A549 (cell line): ENCODE measurements around the gene ACTG1.

ENCODE experiments used
- ELK1 ChIP-seq: fragments of 150-350 bp; IDR thresholded peaks from 2 replicates; pipeline ENCODE4 v1.6.1; 2014; ENCODE audit warnings: low read depth, mild to moderate bottlenecking, low read length
- EP300 ChIP-seq, 2 experiments: fragments of >200 bp; sonication (Bioruptor Twin); formaldehyde crosslinking; IDR thresholded peaks; 2 replicates in 1 of 2; 3 replicates in 1 of 2; pipeline ENCODE4 v1.6.1; 2016 to 2017
- JUN ChIP-seq, 2 experiments: fragments of >200 bp; sonication (Bioruptor Twin); formaldehyde crosslinking; IDR thresholded peaks; 2 replicates in 1 of 2; 3 replicates in 1 of 2; pipeline ENCODE4 v1.6.1; 2016 to 2017
- JUNB ChIP-seq: fragments of >200 bp; sonication (Bioruptor Twin); formaldehyde crosslinking; IDR thresholded peaks from 2 replicates; pipeline ENCODE4 v1.6.1; 2016
- NR3C1 ChIP-seq: fragments of >200 bp; sonication (Bioruptor Twin); formaldehyde crosslinking; IDR thresholded peaks from 3 replicates; pipeline ENCODE4 v1.6.1; 2017
- PHF8 ChIP-seq: fragments of 200-600 bp; sonication (generic); IDR thresholded peaks from 2 replicates; pipeline ENCODE4 v1.6.1; 2016; ENCODE audit warnings: low read depth, mild to moderate bottlenecking, antibody characterized with exemption, moderate library complexity, borderline replicate concordance
- POLR2A ChIP-seq: IDR thresholded peaks from 2 replicates; pipeline ENCODE4 v1.6.1; 2012; ENCODE audit warnings: mild to moderate bottlenecking, low read length
- RAD21 ChIP-seq, 2 experiments: fragments of >200 bp in 1 of 2; sonication (Bioruptor Twin) in 1 of 2; formaldehyde crosslinking in 1 of 2; IDR thresholded peaks in 1 of 2; conservative IDR thresholded peaks in 1 of 2; 2 replicates in 1 of 2; 3 replicates in 1 of 2; pipeline ENCODE4 v1.6.1; 2012 to 2018; ENCODE audit warnings: inconsistent platforms in 1 of 2
- REST ChIP-seq: fragments of 200-600 bp; sonication (generic); IDR thresholded peaks from 2 replicates; pipeline ENCODE4 v1.6.1; 2016; ENCODE audit warnings: antibody characterized with exemption, mild to moderate bottlenecking, moderate library complexity
- USF2 ChIP-seq: fragments of 450-650 bp; IDR thresholded peaks from 2 replicates; pipeline ENCODE4 v1.6.1; 2014; ENCODE audit warnings: antibody characterized with exemption
- TF ChIP-seq, protein P1 (sequence below): IDR thresholded peaks from 2 replicates; pipeline ENCODE4 v1.6.1; 2012
- TF ChIP-seq, protein P2 (sequence below): fragments of >200 bp; sonication (Bioruptor Twin); formaldehyde crosslinking; IDR thresholded peaks from 3 replicates; pipeline ENCODE4 v1.5.1; 2016
- TF ChIP-seq, protein P3 (sequence below): IDR thresholded peaks from 2 replicates; pipeline ENCODE4 v1.6.1; 2012

DNA sequence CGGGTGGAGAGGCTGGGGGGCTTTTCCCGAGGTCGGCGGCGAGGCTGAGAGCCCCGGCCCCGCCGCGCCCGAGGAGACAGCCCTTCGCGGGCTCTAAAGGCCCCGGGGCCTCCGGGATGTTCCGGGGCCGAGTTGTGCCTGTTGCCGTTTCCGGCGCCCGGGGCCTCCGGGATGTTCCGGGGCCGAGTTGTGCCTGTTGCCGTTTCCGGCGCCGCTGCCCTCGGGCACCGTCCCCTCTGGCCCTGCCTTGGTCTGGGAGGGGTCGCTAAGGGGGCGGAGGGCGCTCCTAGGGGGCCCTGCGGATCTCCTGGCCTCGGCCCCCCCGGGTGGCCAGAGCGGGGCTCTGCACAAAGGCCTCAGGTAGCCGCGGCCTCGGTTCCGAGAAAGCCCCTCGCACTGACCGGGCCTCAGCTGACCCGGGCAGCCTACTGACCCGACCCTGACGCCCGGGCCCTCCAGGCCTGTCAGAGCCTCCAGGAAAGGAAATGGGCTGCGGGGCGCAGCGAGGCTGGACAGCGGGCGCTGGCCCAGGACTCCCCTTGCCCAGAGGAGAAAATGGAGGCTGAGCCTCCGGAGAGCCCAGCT lies 24.2 kb downstream of the ACTG1 start:
- TF ChIP-seq, protein P1, sequence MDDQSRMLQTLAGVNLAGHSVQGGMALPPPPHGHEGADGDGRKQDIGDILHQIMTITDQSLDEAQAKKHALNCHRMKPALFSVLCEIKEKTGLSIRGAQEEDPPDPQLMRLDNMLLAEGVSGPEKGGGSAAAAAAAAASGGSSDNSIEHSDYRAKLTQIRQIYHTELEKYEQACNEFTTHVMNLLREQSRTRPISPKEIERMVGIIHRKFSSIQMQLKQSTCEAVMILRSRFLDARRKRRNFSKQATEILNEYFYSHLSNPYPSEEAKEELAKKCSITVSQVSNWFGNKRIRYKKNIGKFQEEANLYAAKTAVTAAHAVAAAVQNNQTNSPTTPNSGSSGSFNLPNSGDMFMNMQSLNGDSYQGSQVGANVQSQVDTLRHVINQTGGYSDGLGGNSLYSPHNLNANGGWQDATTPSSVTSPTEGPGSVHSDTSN: no peak
- TF ChIP-seq, protein P2, sequence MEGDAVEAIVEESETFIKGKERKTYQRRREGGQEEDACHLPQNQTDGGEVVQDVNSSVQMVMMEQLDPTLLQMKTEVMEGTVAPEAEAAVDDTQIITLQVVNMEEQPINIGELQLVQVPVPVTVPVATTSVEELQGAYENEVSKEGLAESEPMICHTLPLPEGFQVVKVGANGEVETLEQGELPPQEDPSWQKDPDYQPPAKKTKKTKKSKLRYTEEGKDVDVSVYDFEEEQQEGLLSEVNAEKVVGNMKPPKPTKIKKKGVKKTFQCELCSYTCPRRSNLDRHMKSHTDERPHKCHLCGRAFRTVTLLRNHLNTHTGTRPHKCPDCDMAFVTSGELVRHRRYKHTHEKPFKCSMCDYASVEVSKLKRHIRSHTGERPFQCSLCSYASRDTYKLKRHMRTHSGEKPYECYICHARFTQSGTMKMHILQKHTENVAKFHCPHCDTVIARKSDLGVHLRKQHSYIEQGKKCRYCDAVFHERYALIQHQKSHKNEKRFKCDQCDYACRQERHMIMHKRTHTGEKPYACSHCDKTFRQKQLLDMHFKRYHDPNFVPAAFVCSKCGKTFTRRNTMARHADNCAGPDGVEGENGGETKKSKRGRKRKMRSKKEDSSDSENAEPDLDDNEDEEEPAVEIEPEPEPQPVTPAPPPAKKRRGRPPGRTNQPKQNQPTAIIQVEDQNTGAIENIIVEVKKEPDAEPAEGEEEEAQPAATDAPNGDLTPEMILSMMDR: no peak
- TF ChIP-seq USF2 (no peak), PHF8 (no peak; the same call in none of the 2 replicates), EP300 (IDR thresholded peaks at IDR 0.05) (no peak), NR3C1 (no peak), JUN (IDR thresholded peaks at IDR 0.05) (peak in 1 of 2 experiments; percentile 19; a peak in 4 of 5 replicates), POLR2A (no peak), ELK1 (no peak), RAD21 (conservative IDR thresholded peaks at IDR 0.05 in 1 of 2, IDR thresholded peaks at IDR 0.05 in 1 of 2) (no peak), JUNB (no peak), REST (no peak)
- TF ChIP-seq, protein P3, sequence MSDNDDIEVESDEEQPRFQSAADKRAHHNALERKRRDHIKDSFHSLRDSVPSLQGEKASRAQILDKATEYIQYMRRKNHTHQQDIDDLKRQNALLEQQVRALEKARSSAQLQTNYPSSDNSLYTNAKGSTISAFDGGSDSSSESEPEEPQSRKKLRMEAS: no peak
